IPS DF 6.9 (cell line): Measurements from ENCODE around the gene SOX21.
"Not testable (repeated sequence)": the region's sequence is repeated elsewhere in the genome, so short reads cannot be mapped to it uniquely, and the experiment has no call there.

Experiments
- DNase-seq: peaks from one replicate; pipeline ENCODE4 v3.0.0-alpha.2; 2013; ENCODE audit warnings: low read depth, low spot score
- H3K27ac ChIP-seq: one replicate; pipeline ENCODE4 v1.5.1; 2013; ENCODE audit warnings: low read length, control low read depth
- H3K27me3 ChIP-seq: 2 replicates; pipeline ENCODE4 v1.6.1; 2013; ENCODE audit warnings: mild to moderate bottlenecking, low read length; ENCODE audit not compliant: control insufficient read depth, insufficient read depth
- H3K36me3 ChIP-seq: 2 replicates; pipeline ENCODE4 v1.6.1; 2013; ENCODE audit warnings: low read length; ENCODE audit not compliant: control insufficient read depth, insufficient read depth
- H3K4me1 ChIP-seq: 2 replicates; pipeline ENCODE4 v1.6.1; 2013; ENCODE audit warnings: low read length; ENCODE audit not compliant: control insufficient read depth, insufficient read depth
- H3K4me3 ChIP-seq: 2 replicates; pipeline ENCODE4 v1.5.1; 2013; ENCODE audit warnings: mild to moderate bottlenecking, low read length
- H3K9me3 ChIP-seq: 2 replicates; pipeline ENCODE4 v1.6.1; 2013; ENCODE audit warnings: low read length, inconsistent platforms; ENCODE audit not compliant: control insufficient read depth, insufficient read depth
- WGBS: extraction: QIAGEN DNeasy Blood & Tissue Kit; methylation state at CpG from one replicate; pipeline ENCODE4 v1.1.7; 2013; ENCODE audit warnings: mixed read lengths, missing lambda C conversion rate; ENCODE audit not compliant: insufficient read length, insufficient coverage; 5-methylcytosine and 5-hydroxymethylcytosine counted together

SOX21 gene

DNA sequence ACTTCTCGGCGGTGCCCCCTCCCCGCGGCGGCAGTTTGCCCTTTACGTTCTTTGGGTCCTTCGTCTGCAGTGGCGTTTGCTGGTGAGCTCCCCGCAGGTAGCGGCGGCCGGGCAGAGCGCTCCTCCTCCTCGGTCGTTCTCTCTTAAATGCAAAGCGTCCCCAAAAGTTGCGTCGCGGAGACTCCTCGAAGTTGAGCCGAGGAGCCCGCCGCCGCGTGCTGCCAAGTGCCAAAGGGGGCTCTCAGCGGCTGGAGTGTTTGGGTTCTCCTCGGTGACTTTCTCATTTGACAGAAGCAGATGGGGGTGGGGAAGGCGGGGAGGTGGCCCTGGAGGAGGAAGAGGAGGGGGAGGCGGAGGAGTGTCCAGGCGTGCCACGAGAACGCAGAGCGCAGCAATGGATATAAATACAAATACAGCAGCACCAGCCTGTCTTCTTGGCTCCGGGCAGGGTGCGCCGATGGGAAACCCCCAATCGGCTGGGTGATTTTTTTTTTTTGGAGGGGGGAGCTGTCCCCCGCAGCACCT is at the start of gene SOX21:
SOX21 (minus strand) TSS at position 259 of the 525 bp plus-strand sequence. CDS start 496 bp downstream, outside the sequence.
- no peaks in the 10 kb centered on the region for H3K9me3 ChIP-seq
- peaks cover 1% of the 10 kb centered on the region; the same call in 1 of the 2 replicates for H3K4me1 ChIP-seq
- peak within 1 kb of the TSS; percentile 46; the same call in 1 of the 2 replicates for H3K4me3 ChIP-seq
- H3K36me3 ChIP-seq, result no peaks in the 10 kb centered on the region
- no peak within 1 kb of the TSS for H3K27ac ChIP-seq
- DNase-seq, result no peak
- WGBS, result no CpG with 5 or more reads among the region's 38 CpGs
- H3K27me3 ChIP-seq, result peaks cover 10% of the 10 kb centered on the region; the same call in 1 of the 2 replicates

DNA sequence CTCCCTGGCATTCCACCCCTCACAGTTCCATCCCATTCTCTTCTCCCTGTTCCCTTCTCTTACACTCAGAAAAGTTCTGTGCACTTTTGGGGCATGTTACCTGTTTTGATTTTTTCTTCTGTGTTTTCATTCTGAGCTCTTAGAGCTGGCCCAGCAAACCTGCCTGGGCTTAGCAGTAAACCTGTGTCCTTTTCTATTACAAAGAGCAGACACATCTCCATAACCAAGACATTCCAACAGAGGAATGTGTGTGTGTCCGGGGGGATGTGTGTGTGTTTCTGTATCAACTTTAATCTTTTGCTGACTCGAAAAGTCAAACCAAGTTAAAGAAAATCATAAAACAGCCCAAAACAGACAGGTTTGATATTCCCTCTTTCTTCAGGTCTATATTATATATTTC is 49.1 kb upstream of the SOX21 start:
- Histone ChIP-seq H3K27me3 (no peaks in the 10 kb centered on the region), H3K27ac (peak overlapping the region; percentile 87)

GRCh38 chr13:94759120-94759728 is 46.9 kb upstream of the SOX21 start:
- H3K36me3 ChIP-seq, result no peaks in the 10 kb centered on the region
- H3K27me3 ChIP-seq, result no peaks in the 10 kb centered on the region
- no CpG with 5 or more reads among the region's 22 CpGs for WGBS
- H3K4me3 ChIP-seq, result no peak overlapping the region
- peaks cover 6% of the 10 kb centered on the region; the same call in 1 of the 2 replicates for H3K4me1 ChIP-seq
- H3K9me3 ChIP-seq, result no peaks in the 10 kb centered on the region
- no peak overlapping the region for H3K27ac ChIP-seq
- no peak for DNase-seq

More for the DNA sequence above, 49.1 kb upstream of the SOX21 start:
- peak; percentile 27 for DNase-seq
- Histone ChIP-seq H3K4me3 (no peak overlapping the region), H3K9me3 (no peaks in the 10 kb centered on the region), H3K4me1 (peaks cover 6% of the 10 kb centered on the region; the same call in 1 of the 2 replicates), H3K36me3 (no peaks in the 10 kb centered on the region)
- WGBS, result no CpG with 5 or more reads among the region's 2 CpGs

GRCh38 chr13:94758436-94758960 is 46.2 kb upstream of the SOX21 start:
- Histone ChIP-seq H3K27me3 (no peaks in the 10 kb centered on the region), H3K9me3 (no peaks in the 10 kb centered on the region), H3K27ac (no peak overlapping the region), H3K4me3 (no peak overlapping the region), H3K4me1 (peaks cover 6% of the 10 kb centered on the region; the same call in 1 of the 2 replicates), H3K36me3 (no peaks in the 10 kb centered on the region)
- no CpG with 5 or more reads among the region's 5 CpGs for WGBS
- no peak for DNase-seq

DNA sequence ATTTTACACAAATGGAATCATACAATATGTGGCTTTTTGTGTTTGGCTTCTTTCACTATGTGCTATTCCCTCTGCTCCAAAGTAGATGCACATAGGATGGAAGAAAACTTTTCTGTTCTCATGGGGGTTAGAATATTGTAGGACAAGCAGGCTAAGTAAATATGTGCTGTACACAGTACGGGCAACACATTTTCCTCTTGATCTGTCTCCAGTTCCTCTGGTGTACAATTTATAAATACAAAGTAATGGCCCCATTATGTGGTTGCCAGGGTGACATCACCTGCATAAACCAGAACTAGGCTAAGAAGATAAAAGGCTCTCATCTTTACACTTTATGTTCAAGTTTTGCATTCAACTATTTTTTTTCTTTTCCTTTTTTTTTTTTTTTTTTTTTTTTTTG is 41.0 kb upstream of the SOX21 start:
- no peak for DNase-seq
- Histone ChIP-seq H3K9me3 (no peaks in the 10 kb centered on the region), H3K4me3 (no peak overlapping the region), H3K27me3 (no peaks in the 10 kb centered on the region), H3K36me3 (no peaks in the 10 kb centered on the region), H3K27ac (no peak overlapping the region), H3K4me1 (no peaks in the 10 kb centered on the region)
- no CpG with 5 or more reads among the region's 1 CpG for WGBS

DNA sequence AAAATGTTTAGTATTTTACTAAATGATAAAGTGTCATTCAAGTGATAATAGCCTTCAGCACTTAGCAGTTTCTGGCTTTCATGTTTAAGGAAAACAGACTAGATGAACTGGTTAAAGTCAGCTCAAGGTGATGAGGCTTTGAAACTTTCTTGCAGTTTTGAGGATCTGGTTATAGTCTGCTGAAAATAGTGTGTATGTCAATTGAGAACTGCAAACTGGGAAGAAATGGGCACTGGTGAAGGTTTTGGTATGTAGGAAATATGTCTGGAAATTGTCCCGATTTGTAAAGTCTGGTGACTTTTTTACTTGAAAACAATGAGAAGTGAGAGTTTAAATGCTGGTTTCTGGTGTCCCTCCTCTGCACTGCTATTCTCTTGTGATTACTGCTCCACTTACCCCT is 36.8 kb upstream of the SOX21 start:
- Histone ChIP-seq H3K9me3 (no peaks in the 10 kb centered on the region), H3K36me3 (no peaks in the 10 kb centered on the region), H3K27me3 (no peaks in the 10 kb centered on the region), H3K27ac (no peak overlapping the region), H3K4me3 (no peak overlapping the region), H3K4me1 (no peaks in the 10 kb centered on the region)
- no CpG with 5 or more reads among the region's 1 CpG for WGBS
- no peak for DNase-seq

- H3K4me1 ChIP-seq, result no peaks in the 10 kb centered on the region
- WGBS, result no CpG with 5 or more reads among the region's 4 CpGs
- no peak overlapping the region for H3K4me3 ChIP-seq
- no peaks in the 10 kb centered on the region for H3K27me3 ChIP-seq
- H3K36me3 ChIP-seq, result no peaks in the 10 kb centered on the region
- no peak overlapping the region for H3K27ac ChIP-seq
- no peak for DNase-seq
- no peaks in the 10 kb centered on the region for H3K9me3 ChIP-seq
Observed at GRCh38 chr13:94739235-94739634, 26.9 kb upstream of the SOX21 start.

- Histone ChIP-seq H3K27ac (no peak overlapping the region), H3K9me3 (no peaks in the 10 kb centered on the region), H3K27me3 (no peaks in the 10 kb centered on the region), H3K36me3 (no peaks in the 10 kb centered on the region), H3K4me3 (no peak overlapping the region), H3K4me1 (no peaks in the 10 kb centered on the region)
- WGBS, result no CpG with 5 or more reads among the region's 3 CpGs
- no peak for DNase-seq
Observed at GRCh38 chr13:94731028-94731427, 18.7 kb upstream of the SOX21 start.

GRCh38 chr13:94729941-94730340 is 17.6 kb upstream of the SOX21 start:
- no CpG with 5 or more reads among the region's 1 CpG for WGBS
- not testable (repeated sequence) for H3K27ac ChIP-seq, H3K9me3 ChIP-seq, DNase-seq, H3K27me3 ChIP-seq, H3K4me3 ChIP-seq, H3K4me1 ChIP-seq, H3K36me3 ChIP-seq

DNA sequence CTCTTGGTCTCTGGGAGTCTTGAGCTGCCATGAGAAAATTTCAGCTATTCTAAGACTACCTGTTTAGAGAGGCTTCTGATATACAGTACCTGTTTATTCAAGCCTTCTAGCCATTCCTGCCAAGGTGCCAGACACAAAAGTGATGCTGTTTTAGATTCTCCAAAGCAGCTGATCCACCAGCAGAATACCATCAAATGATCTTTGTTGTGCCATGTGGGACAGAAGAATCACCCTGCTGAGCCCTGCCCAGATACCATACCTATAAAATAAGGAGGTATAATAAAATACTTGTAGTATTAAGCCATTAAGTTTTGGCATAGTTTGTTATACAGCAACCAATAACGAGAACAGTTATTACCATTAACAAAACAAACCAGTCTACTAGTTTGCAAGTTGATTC is 14.1 kb upstream of the SOX21 start:
- Histone ChIP-seq H3K4me1 (no peaks in the 10 kb centered on the region), H3K27me3 (no peaks in the 10 kb centered on the region), H3K27ac (no peak overlapping the region), H3K36me3 (no peaks in the 10 kb centered on the region), H3K4me3 (no peak overlapping the region), H3K9me3 (no peaks in the 10 kb centered on the region)
- no CpG with 5 or more reads among the region's 1 CpG for WGBS
- no peak for DNase-seq
